PC-3 (cell line): Measurements from ENCODE around the gene CD44. TPM values are rescaled to one million over a fixed set of nuclear protein-coding genes. Genes with fewer than 3 reads are reported as not detected.

Experiments used
- ATAC-seq: fragments of 200-7000 bp; cut with Tn5 transposase; 2 replicates; pipeline ENCODE4 v1.9.1; 2020; ENCODE audit warnings: mild to moderate bottlenecking, moderate library complexity
- BruUV-seq: library from RNA; stranded (reverse); fragments of 400-500 nt; replicated peaks from 2 replicates; lab custom pipeline; 2021; lab: Mats Ljungman, UMichigan
- CTCF ChIA-PET: fragments of 300-600 bp; sonication (Branson Sonifier 250); formaldehyde crosslinking; loops from one replicate; lab custom pipeline; 2022; ENCODE audit warnings: antibody characterized with exemption; lab: Charles Lee
- POLR2A ChIA-PET: fragments of 300-600 bp; sonication (Branson Sonifier 250); formaldehyde crosslinking; loops from one replicate; lab custom pipeline; 2022; ENCODE audit warnings: antibody characterized with exemption; ENCODE audit not compliant: unreplicated experiment; lab: Charles Lee
- DNase-seq: peaks from one replicate; pipeline ENCODE4 v3.0.0-alpha.2; 2015
- H2AFZ ChIP-seq: fragments of 300-600 bp; sonication (generic); 2 replicates; pipeline ENCODE4 v1.6.0; 2016; ENCODE audit warnings: antibody characterized with exemption, low read length
- H3F3A ChIP-seq: fragments of 300-600 bp; sonication (generic); one replicate; pipeline ENCODE4 v1.6.0; 2017; ENCODE audit warnings: antibody characterized with exemption, low read length, control low read depth, mild to moderate bottlenecking; ENCODE audit not compliant: unreplicated experiment
- H3K27ac ChIP-seq: fragments of 300-600 bp; sonication (generic); 2 replicates; pipeline ENCODE4 v1.5.1; 2016; ENCODE audit warnings: mild to moderate bottlenecking, low read length
- H3K27me3 ChIP-seq: fragments of 300-600 bp; sonication (generic); 2 replicates; pipeline ENCODE4 v1.6.1; 2016; ENCODE audit warnings: low read length, mixed read lengths
- H3K36me3 ChIP-seq: fragments of 300-600 bp; sonication (generic); 2 replicates; pipeline ENCODE4 v1.6.1; 2016; ENCODE audit warnings: low read depth, mixed run types, low read length, mixed read lengths
- H3K4me1 ChIP-seq: fragments of 300-600 bp; sonication (generic); 2 replicates; pipeline ENCODE4 v1.5.1; 2016; ENCODE audit warnings: low read length; ENCODE audit not compliant: insufficient read depth
- H3K4me2 ChIP-seq: fragments of 300-600 bp; sonication (generic); 2 replicates; pipeline ENCODE4 v1.6.0; 2016; ENCODE audit warnings: low read length
- H3K4me3 ChIP-seq: fragments of 300-600 bp; sonication (generic); 2 replicates; pipeline ENCODE4 v1.5.1; 2016; ENCODE audit warnings: mild to moderate bottlenecking, low read length, mixed read lengths
- H3K79me2 ChIP-seq: fragments of 300-600 bp; sonication (generic); 2 replicates; pipeline ENCODE4 v1.6.1; 2017; ENCODE audit warnings: low read length, mixed read lengths
- H3K9ac ChIP-seq: fragments of 300-600 bp; sonication (generic); 2 replicates; pipeline ENCODE4 v1.6.0; 2016; ENCODE audit warnings: mild to moderate bottlenecking, low read length
- H3K9me2 ChIP-seq: fragments of 300-600 bp; sonication (generic); replicated peaks from 2 replicates; pipeline ENCODE4 v1.6.1; 2016; ENCODE audit warnings: mixed run types, low read length, mixed read lengths
- H3K9me3 ChIP-seq: fragments of 300-600 bp; sonication (generic); 2 replicates; pipeline ENCODE4 v1.6.1; 2016; ENCODE audit warnings: low read length, mixed read lengths
- H4K20me1 ChIP-seq: fragments of 300-600 bp; sonication (generic); 2 replicates; pipeline ENCODE4 v1.6.1; 2016; ENCODE audit warnings: low read length, mixed read lengths
- EZH2 ChIP-seq: fragments of 300-600 bp; sonication (generic); IDR thresholded peaks from one replicate; pipeline ENCODE4 v1.6.1; 2017; ENCODE audit warnings: antibody characterized with exemption, mild to moderate bottlenecking, low read length; ENCODE audit not compliant: unreplicated experiment
- EZH2phosphoT487 ChIP-seq: fragments of 300-600 bp; sonication (generic); IDR thresholded peaks from 2 replicates; pipeline ENCODE4 v1.6.1; 2018; ENCODE audit warnings: mild to moderate bottlenecking, antibody characterized with exemption, low read length, borderline replicate concordance
- intact Hi-C: fragments of 100-400 bp; cut with micrococcal nuclease; formaldehyde crosslinking; loops from 2 replicates; pipeline ENCODE4 v1.9.0; 2023
- total RNA-seq: library from RNA; depleted of rRNA; stranded (reverse); fragments of >200 nt; gene quantifications from 2 replicates; pipeline ENCODE4 v1.2.3, GENCODE V29; 2014
- TF ChIP-seq, protein P1 (sequence below): fragments of 300-600 bp; sonication (generic); conservative IDR thresholded peaks from 2 replicates; pipeline ENCODE4 v1.5.1; 2017; ENCODE audit warnings: antibody characterized with exemption, low read depth, mild to moderate bottlenecking, low read length

CD44 gene
- total RNA-seq, 1 experiment from 2014 or later, result 181 TPM

DNA sequence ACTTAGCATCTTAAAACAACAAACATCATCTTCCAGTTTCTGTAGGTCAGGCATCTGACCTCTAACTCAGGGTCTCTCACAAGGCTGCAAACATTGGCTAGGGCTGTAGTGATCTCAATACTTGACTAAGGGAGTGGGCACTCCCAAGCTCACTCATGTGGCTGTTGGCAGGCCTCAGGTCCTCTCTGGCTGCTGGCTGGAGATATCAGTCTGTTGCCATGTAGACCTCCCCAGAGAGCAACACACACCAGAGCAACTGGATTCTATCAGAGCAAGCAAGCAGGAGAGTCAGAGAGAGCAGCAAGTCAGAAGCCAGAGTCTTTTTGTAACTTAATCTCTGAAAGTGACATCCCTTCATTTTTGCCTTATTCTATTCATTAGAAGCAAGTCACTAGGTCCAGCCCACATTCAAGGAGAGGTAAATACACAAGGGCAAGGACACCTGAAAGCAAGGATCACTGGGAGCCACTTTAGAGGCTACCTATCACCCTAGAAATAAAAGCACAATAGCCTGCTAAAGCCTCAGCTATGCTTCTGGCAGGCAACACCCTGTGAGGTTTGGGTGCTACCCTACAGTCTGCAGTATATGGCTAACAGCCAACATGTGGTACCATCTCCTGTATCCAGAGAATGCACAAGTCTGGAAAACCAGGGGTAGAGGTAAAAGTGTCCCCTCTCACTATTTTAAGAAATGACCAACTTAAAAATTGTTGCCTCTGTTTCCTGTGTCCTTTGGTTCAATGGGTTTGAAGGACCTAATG is 33.5 kb upstream of the CD44 start:
- intact Hi-C loops, result no loop called here
- no peaks in the 10 kb centered on the region for H4K20me1 ChIP-seq
- no peak overlapping the region for H3K9ac ChIP-seq
- no peak for TF ChIP-seq EZH2phosphoT487
- TF ChIP-seq, protein P1, sequence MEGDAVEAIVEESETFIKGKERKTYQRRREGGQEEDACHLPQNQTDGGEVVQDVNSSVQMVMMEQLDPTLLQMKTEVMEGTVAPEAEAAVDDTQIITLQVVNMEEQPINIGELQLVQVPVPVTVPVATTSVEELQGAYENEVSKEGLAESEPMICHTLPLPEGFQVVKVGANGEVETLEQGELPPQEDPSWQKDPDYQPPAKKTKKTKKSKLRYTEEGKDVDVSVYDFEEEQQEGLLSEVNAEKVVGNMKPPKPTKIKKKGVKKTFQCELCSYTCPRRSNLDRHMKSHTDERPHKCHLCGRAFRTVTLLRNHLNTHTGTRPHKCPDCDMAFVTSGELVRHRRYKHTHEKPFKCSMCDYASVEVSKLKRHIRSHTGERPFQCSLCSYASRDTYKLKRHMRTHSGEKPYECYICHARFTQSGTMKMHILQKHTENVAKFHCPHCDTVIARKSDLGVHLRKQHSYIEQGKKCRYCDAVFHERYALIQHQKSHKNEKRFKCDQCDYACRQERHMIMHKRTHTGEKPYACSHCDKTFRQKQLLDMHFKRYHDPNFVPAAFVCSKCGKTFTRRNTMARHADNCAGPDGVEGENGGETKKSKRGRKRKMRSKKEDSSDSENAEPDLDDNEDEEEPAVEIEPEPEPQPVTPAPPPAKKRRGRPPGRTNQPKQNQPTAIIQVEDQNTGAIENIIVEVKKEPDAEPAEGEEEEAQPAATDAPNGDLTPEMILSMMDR, result no peak
- no peak for TF ChIP-seq EZH2
- no peaks in the 10 kb centered on the region for H3K79me2 ChIP-seq
- H2AFZ ChIP-seq, result no peak overlapping the region
- no peak overlapping the region for H3K4me2 ChIP-seq
- H3K9me2 ChIP-seq, result no peaks in the 10 kb centered on the region
- H3K36me3 ChIP-seq, result no peaks in the 10 kb centered on the region
- H3K9me3 ChIP-seq, result no peaks in the 10 kb centered on the region
- no TSS peak for BruUV-seq
- H3K27ac ChIP-seq, result no peak overlapping the region
- ChIA-PET POLR2A (no interaction called here), CTCF (no interaction called here)
- DNase-seq (no peak), ATAC-seq (no peak)
- H3F3A ChIP-seq, result no peaks in the 10 kb centered on the region
- peaks cover 1% of the 10 kb centered on the region; the same call in 1 of the 2 replicates for H3K4me1 ChIP-seq
- no peaks in the 10 kb centered on the region for H3K27me3 ChIP-seq
- H3K4me3 ChIP-seq, result no peak overlapping the region

DNA sequence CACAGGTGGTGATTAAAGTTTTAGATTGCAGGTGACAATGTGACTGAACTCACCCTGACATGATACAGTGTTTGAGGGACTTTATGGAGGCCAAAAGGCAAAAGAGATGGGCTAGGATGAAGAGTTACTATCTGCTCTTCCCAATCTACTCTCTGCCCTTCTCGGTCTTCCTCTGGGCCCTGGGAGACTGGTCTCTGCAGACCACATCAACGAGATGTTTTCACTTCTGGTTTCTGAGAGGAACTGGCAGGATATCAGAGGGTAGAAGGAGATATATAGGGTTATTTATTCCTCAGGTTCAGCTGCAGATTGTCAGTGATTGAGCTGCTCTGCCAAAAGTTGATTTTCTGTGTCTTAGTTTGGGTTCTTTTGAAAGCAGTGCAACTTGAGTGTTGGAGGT is 32.4 kb upstream of the CD44 start:
- CTCF ChIA-PET, result no interaction called here

More for the DNA sequence above, 32.4 kb upstream of the CD44 start:
- ATAC-seq (no peak), DNase-seq (no peak)
- Histone ChIP-seq H3F3A (no peaks in the 10 kb centered on the region), H3K4me2 (no peak overlapping the region), H3K27me3 (no peaks in the 10 kb centered on the region), H3K9ac (no peak overlapping the region), H2AFZ (no peak overlapping the region), H3K36me3 (no peaks in the 10 kb centered on the region), H4K20me1 (no peaks in the 10 kb centered on the region), H3K27ac (no peak overlapping the region), H3K9me3 (no peaks in the 10 kb centered on the region), H3K79me2 (no peaks in the 10 kb centered on the region), H3K4me1 (peaks cover 12% of the 10 kb centered on the region), H3K9me2 (no peaks in the 10 kb centered on the region), H3K4me3 (no peak overlapping the region)
- POLR2A ChIA-PET, result no interaction called here
- BruUV-seq, result no TSS peak
- intact Hi-C loops, result no loop called here
- TF ChIP-seq EZH2phosphoT487, result no peak
- TF ChIP-seq EZH2, result no peak
- TF ChIP-seq, protein P1, result no peak
